GM12878 (cell line): ENCODE measurements around the gene SAP130. TPM values are rescaled to one million over a fixed set of nuclear protein-coding genes. Genes with fewer than 3 reads are reported as not detected.

ENCODE experiments used
- ATAC-seq: fragments of 200-7000 bp; cut with Tn5 transposase; 3 replicates; pipeline ENCODE4 v1.9.1; 2020; ENCODE audit warnings: mild to moderate bottlenecking, moderate library complexity
- BruUV-seq: library from RNA; stranded (reverse); fragments of 400-500 nt; replicated peaks from 2 replicates; lab custom pipeline; 2021; lab: Mats Ljungman, UMichigan
- CTCF ChIA-PET: fragments of 300-600 bp; sonication (Branson Sonifier 250); formaldehyde crosslinking; extraction: SDS; loops from one replicate; lab custom pipeline; 2021; ENCODE audit warnings: inconsistent platforms; lab: Yijun Ruan, JAX
- POLR2A ChIA-PET: fragments of 350-600 bp; formaldehyde crosslinking; extraction: SDS; loops from one replicate; lab custom pipeline; 2021; ENCODE audit warnings: inconsistent platforms; lab: Charles Lee
- RAD21 ChIA-PET: fragments of 300-600 bp; sonication (Branson Sonifier 250); formaldehyde crosslinking; loops from one replicate; lab custom pipeline; 2023; ENCODE audit warnings: antibody characterized with exemption; ENCODE audit not compliant: unreplicated experiment; lab: Charles Lee
- SMC1A ChIA-PET: fragments of 300-600 bp; sonication (Branson Sonifier 250); formaldehyde crosslinking; loops from one replicate; lab custom pipeline; 2023; ENCODE audit not compliant: unreplicated experiment, uncharacterized antibody; lab: Charles Lee
- DNase-seq: peaks from one replicate; pipeline ENCODE4 v3.0.0-alpha.2; 2011; ENCODE audit warnings: low read depth, low spot score
- FAIRE-seq: peaks from 3 replicates; lab custom pipeline; 2011; peaks lifted over from hg19 to GRCh38; lab: Jason Lieb, UNC
- H2AFZ ChIP-seq: 2 replicates; pipeline ENCODE4 v1.6.0; 2011; ENCODE audit warnings: low read depth, low read length, control low read depth; ENCODE audit not compliant: control insufficient read depth
- H3K27ac ChIP-seq: 2 replicates; pipeline ENCODE4 v1.5.1; 2011; ENCODE audit warnings: control low read depth; ENCODE audit not compliant: control insufficient read depth, insufficient read depth
- H3K27me3 ChIP-seq, 2 experiments: replicated peaks in 1 of 2; 2 replicates each; pipeline versions ENCODE4 v1.6.0 to v1.6.1; 2011; ENCODE audit warnings: low read length in 1 of 2; ENCODE audit not compliant: control insufficient read depth in 2 of 2, insufficient read depth in 2 of 2
- H3K36me3 ChIP-seq, 2 experiments: 2 replicates each; pipeline ENCODE4 v1.5.1; 2011; ENCODE audit warnings: low read length in 1 of 2; ENCODE audit not compliant: control insufficient read depth in 2 of 2, insufficient read depth in 2 of 2
- H3K4me1 ChIP-seq: 2 replicates; pipeline ENCODE4 v1.6.1; 2011; ENCODE audit warnings: mild to moderate bottlenecking, low read length, moderate library complexity, mixed read lengths; ENCODE audit not compliant: control insufficient read depth, insufficient read depth
- H3K4me2 ChIP-seq: 2 replicates; pipeline ENCODE4 v1.6.0; 2011; ENCODE audit warnings: control low read depth; ENCODE audit not compliant: control insufficient read depth, insufficient read depth
- H3K4me3 ChIP-seq: fragments of 200-600 bp; sonication (generic); 2 replicates; pipeline ENCODE4 v1.5.1; 2016
- H3K79me2 ChIP-seq: 2 replicates; pipeline ENCODE4 v1.6.0; 2011; ENCODE audit warnings: low read length; ENCODE audit not compliant: control insufficient read depth, insufficient read depth
- H3K9ac ChIP-seq: 2 replicates; pipeline ENCODE4 v1.8.0; 2011; ENCODE audit warnings: low read length, control low read depth, mixed read lengths; ENCODE audit not compliant: control insufficient read depth, insufficient read depth
- H3K9me3 ChIP-seq: replicated peaks from 3 replicates; pipeline ENCODE4 v1.5.1; 2011; ENCODE audit warnings: mild to moderate bottlenecking, low read length; ENCODE audit not compliant: control insufficient read depth, insufficient read depth
- H4K20me1 ChIP-seq: 2 replicates; pipeline ENCODE4 v1.6.0; 2011; ENCODE audit not compliant: control insufficient read depth, insufficient read depth
- BCL11A ChIP-seq: IDR thresholded peaks from 2 replicates; pipeline ENCODE4 v1.6.1; 2011; ENCODE audit warnings: low read depth, low read length
- CBX5 ChIP-seq: sonication (generic); IDR thresholded peaks from 2 replicates; pipeline ENCODE4 v1.6.1; 2016; ENCODE audit warnings: low read depth, moderate library complexity, mild to moderate bottlenecking, inconsistent platforms
- CHD2 ChIP-seq: IDR thresholded peaks from 2 replicates; pipeline ENCODE4 v1.6.1; 2011; ENCODE audit warnings: low read depth, low read length, improper control_type of control experiment, borderline replicate concordance
- FOS ChIP-seq: IDR thresholded peaks from 3 replicates; pipeline ENCODE4 v1.6.1; 2011; ENCODE audit warnings: borderline replicate concordance; ENCODE audit not compliant: insufficient read length; ENCODE audit errors: extremely low read depth
- GABPA ChIP-seq: IDR thresholded peaks from 2 replicates; pipeline ENCODE4 v1.6.1; 2014; ENCODE audit warnings: antibody characterized with exemption, low read depth, mild to moderate bottlenecking, inconsistent platforms
- HDGF ChIP-seq: fragments of 450-650 bp; IDR thresholded peaks from 2 replicates; pipeline ENCODE4 v1.6.1; 2016; ENCODE audit warnings: antibody characterized with exemption
- MAX ChIP-seq: IDR thresholded peaks from 2 replicates; pipeline ENCODE4 v1.6.1; 2012; ENCODE audit warnings: low read depth, low read length, improper control_type of control experiment
- MXI1 ChIP-seq: fragments of 150-350 bp; IDR thresholded peaks from 2 replicates; pipeline ENCODE4 v1.6.1; 2011; ENCODE audit warnings: low read depth, mild to moderate bottlenecking, inconsistent platforms, low read length, improper control_type of control experiment
- NFYB ChIP-seq: IDR thresholded peaks from 2 replicates; pipeline ENCODE4 v1.6.1; 2011; ENCODE audit warnings: low read depth, mild to moderate bottlenecking, low read length, improper control_type of control experiment, moderate library complexity; ENCODE audit not compliant: insufficient read depth
- PAX5 ChIP-seq: IDR thresholded peaks from 2 replicates; pipeline ENCODE4 v1.6.1; 2011; ENCODE audit warnings: low read depth, low read length, borderline replicate concordance
- PML ChIP-seq: IDR thresholded peaks from 2 replicates; pipeline ENCODE4 v1.6.1; 2012; ENCODE audit warnings: low read length, inconsistent platforms
- RCOR1 ChIP-seq: conservative IDR thresholded peaks from 2 replicates; pipeline ENCODE4 v1.6.1; 2012; ENCODE audit warnings: low read depth, low read length, improper control_type of control experiment
- RELB ChIP-seq: fragments of 450-650 bp; IDR thresholded peaks from 2 replicates; pipeline ENCODE4 v1.6.1; 2017; ENCODE audit warnings: low read depth, mild to moderate bottlenecking, moderate library complexity
- RFX5 ChIP-seq: IDR thresholded peaks from 2 replicates; pipeline ENCODE4 v1.6.1; 2011; ENCODE audit warnings: low read depth, low read length, improper control_type of control experiment
- RUNX3 ChIP-seq: IDR thresholded peaks from 2 replicates; pipeline ENCODE4 v1.6.1; 2012; ENCODE audit warnings: low read length, inconsistent platforms
- SKIL ChIP-seq: fragments of 450-650 bp; IDR thresholded peaks from 2 replicates; pipeline ENCODE4 v1.6.1; 2017; ENCODE audit warnings: mild to moderate bottlenecking, low read depth, inconsistent platforms; ENCODE audit not compliant: poor library complexity, severe bottlenecking
- SMAD5 ChIP-seq: IDR thresholded peaks from 2 replicates; pipeline ENCODE4 v1.6.1; 2016; ENCODE audit warnings: antibody characterized with exemption, low read depth
- SMARCA5 ChIP-seq: fragments of 450-650 bp; IDR thresholded peaks from 2 replicates; pipeline ENCODE4 v1.6.1; 2017; ENCODE audit warnings: mild to moderate bottlenecking
- SP1 ChIP-seq: IDR thresholded peaks from one replicate; pipeline ENCODE4 v1.6.1; 2011; ENCODE audit warnings: low read depth, low read length
- SUZ12 ChIP-seq: fragments of 200-600 bp; sonication (generic); IDR thresholded peaks from one replicate; pipeline ENCODE4 v1.6.1; 2018; ENCODE audit warnings: antibody characterized with exemption, mild to moderate bottlenecking; ENCODE audit not compliant: unreplicated experiment
- TAF1 ChIP-seq: IDR thresholded peaks from 2 replicates; pipeline ENCODE4 v1.6.1; 2011; ENCODE audit warnings: mild to moderate bottlenecking, low read depth, low read length, borderline replicate concordance
- ZBED1 ChIP-seq: IDR thresholded peaks from 2 replicates; pipeline ENCODE4 v1.6.1; 2016; ENCODE audit warnings: borderline replicate concordance
- ZNF384 ChIP-seq: IDR thresholded peaks from 2 replicates; pipeline ENCODE4 v1.6.1; 2012; ENCODE audit warnings: low read depth, mild to moderate bottlenecking, low read length, improper control_type of control experiment, borderline replicate concordance
- WGBS: methylation state at CpG from one replicate; pipeline ENCODE4 v1.1.6; 2016; ENCODE audit warnings: low lambda C conversion rate; ENCODE audit not compliant: insufficient replicate concordance, insufficient coverage; ENCODE audit errors: missing lambda C conversion rate; 5-methylcytosine and 5-hydroxymethylcytosine counted together
- in situ Hi-C: fragments of 300-500 bp; cut with MboI; formaldehyde crosslinking; loops from 9 replicates; pipeline ENCODE4 v1.14.3; 2018; ENCODE audit warnings: mixed read lengths
- intact Hi-C: fragments of 100-400 bp; cut with micrococcal nuclease; formaldehyde crosslinking; loops from one replicate; pipeline ENCODE4 v1.14.2; 2022; ENCODE audit not compliant: unreplicated experiment
- polyA plus RNA-seq, 11 experiments: library from polyadenylated mRNA; depleted of rRNA in 4 of 11; unstranded in 6 of 11; stranded (reverse) in 5 of 11; fragments of >200 nt; fragmentation: Nextera tagmentation in 4 of 11; fragmentation: Illumina TruSeq in 1 of 11; extraction: Ambion mirVana in 4 of 11; extraction: Trizol in 1 of 11; gene quantifications; 1 replicate in 1 of 11; 2 replicates in 10 of 11; pipeline versions ENCODE4 v1.2.1 to v1.2.3, GENCODE V29; 2011 to 2016; ENCODE audit warnings: inconsistent platforms in 2 of 11, missing spikeins in 2 of 11, low read depth in 1 of 11
- total RNA-seq, 4 experiments: library from RNA; depleted of rRNA in 3 of 4; stranded (reverse); fragments of >200 nt in 3 of 4; fragmentation: Illumina TruSeq in 1 of 4; extraction: Trizol in 1 of 4; gene quantifications; 2 replicates each; pipeline versions ENCODE4 v1.2.1 to v1.2.3, GENCODE V29; 2013 to 2021

SAP130 gene
- total and polyA plus RNA-seq, 10 of the 15 experiments (the other 5 are each of a cell fraction or from before 2014, with no cell fraction given), result 5.0 to 26.2 (median 9.9) TPM

GRCh38 chr2:128027278-128027800 lies 520 bp downstream of the SAP130 start:
- peak; percentile 92 for DNase-seq
- no peak for TF ChIP-seq SUZ12
- no peak for TF ChIP-seq GABPA
- TF ChIP-seq BCL11A, result no peak
- no peak for TF ChIP-seq RELB
- peak; percentile 76; the same call in 1 of the 2 replicates for TF ChIP-seq TAF1
- peak; percentile 57; the same call in 1 of the 2 replicates for TF ChIP-seq CHD2
- TF ChIP-seq ZNF384, result no peak
- TF ChIP-seq SKIL, result no peak
- TF ChIP-seq PML, result no peak
- no peak for TF ChIP-seq ZBED1
- no peak for TF ChIP-seq PAX5
- peak; percentile 24 for TF ChIP-seq FOS
- no peak for TF ChIP-seq HDGF
- no peak for TF ChIP-seq RCOR1
- no peak; the same call in 1 of the 2 replicates for TF ChIP-seq MXI1
- no peak for TF ChIP-seq MAX
- TF ChIP-seq SMAD5, result no peak
- no peak for TF ChIP-seq CBX5
- no peak for TF ChIP-seq RUNX3
- peak; percentile 83; the same call in 1 of the 2 replicates for TF ChIP-seq SMARCA5
- TF ChIP-seq NFYB, result peak; percentile 84
- peak; percentile 83 for TF ChIP-seq RFX5
- TF ChIP-seq SP1, result peak; percentile 89

More at GRCh38 chr2:128027278-128027800, 520 bp downstream of the SAP130 start:
- Histone ChIP-seq H4K20me1 (no peaks in the 10 kb centered on the region), H3K4me1 (0 out of 2 replicates have a peak, but pooled peaks cover 3% of the 10 kb centered on the region), H3K36me3 (no peaks in the 10 kb centered on the region), H3K27me3 (no peaks in the 10 kb centered on the region; a peak in 1 of 4 replicates), H3K4me3 (peak overlapping the region; percentile 69; the same call in 1 of the 2 replicates), H3K9ac (peak overlapping the region; percentile 71; the same call in 1 of the 2 replicates), H3K27ac (peak overlapping the region; percentile 73), H3K9me3 (peaks cover 4% of the 10 kb centered on the region), H3K79me2 (peaks cover 15% of the 10 kb centered on the region), H2AFZ (peak overlapping the region; percentile 95), H3K4me2 (no peak overlapping the region)
- intact Hi-C loops, result loop anchor here (5.0 kb wide), 2 partner anchors 65 to 325 kb away; partner anchors contain the start of genes SFT2D3 and UGGT1
- SMC1A ChIA-PET, result no interaction called here
- in situ Hi-C loops, result no loop called here
- WGBS, result 3% methylated on average over 17 of the region's 51 CpGs
- POLR2A ChIA-PET, result interaction anchor here (0.9 kb wide), 1 partner anchor 16 kb away, joined by 3 read pairs; no protein-coding TSS in a partner anchor
- CTCF ChIA-PET, result interaction anchor here (1.3 kb wide), 1 partner anchor 63 kb away, joined by 3 read pairs; the partner anchor contains the start of gene UGGT1
- FAIRE-seq, result no peak
- RAD21 ChIA-PET, result interaction anchor here (0.8 kb wide), 1 partner anchor 63 kb away, joined by 3 read pairs; the partner anchor contains the start of gene UGGT1
- no TSS peak for BruUV-seq
- peak; percentile 92 for ATAC-seq
